Stimulated activated CD8-positive, alpha-beta memory T cell treated with anti-CD3 and anti-CD28 coated beads, Interleukin-15, amount 100 ng/mL, for 24 hours (primary cell): ENCODE results near the gene ATP5PD.
"Not testable (repeated sequence)": the region's sequence is repeated elsewhere in the genome, so short reads cannot be mapped to it uniquely, and the experiment has no call there.

Experiments
- DNase-seq: peaks from one replicate; pipeline ENCODE4 v3.0.0-alpha.2; 2020; ENCODE audit warnings: low read depth

ATP5PD gene

DNA sequence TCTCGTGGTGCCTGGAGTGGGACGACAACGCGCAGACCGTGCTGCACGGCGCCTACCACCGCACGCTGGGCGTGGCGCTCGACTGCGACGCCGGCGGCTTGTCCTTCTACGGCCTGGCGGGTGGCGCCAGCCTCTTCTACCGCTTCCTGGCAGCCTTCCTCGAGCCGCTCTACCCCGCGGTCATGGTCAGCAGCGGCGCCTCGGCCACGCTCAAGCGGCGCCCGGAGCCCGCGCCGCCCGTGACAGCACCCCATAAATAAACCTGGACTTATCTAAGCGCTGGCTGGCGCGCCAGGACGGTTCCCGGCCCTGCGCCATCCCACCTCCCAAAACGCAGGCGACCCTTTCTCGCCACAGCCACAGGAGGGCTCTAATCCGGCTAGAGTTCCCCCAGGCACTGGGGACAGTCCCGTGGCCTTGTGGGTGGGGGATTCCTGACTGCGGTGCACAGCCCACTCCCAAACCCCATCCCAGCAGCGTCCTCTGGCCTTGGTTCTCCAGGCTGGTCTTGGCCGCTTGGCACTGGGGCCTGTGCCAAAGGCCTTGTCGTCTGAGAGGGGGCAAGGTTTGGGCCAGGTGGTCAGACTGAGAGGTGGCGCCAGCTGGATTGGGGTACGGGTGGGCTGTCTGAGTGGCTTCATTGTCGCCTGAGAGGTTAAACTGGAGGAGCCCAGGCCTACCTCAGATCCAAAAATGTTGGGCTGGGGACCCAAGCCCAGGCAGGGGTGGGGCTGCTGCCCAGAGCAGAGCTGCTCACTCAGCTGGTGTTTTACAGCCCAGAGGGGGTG lies 30.9 kb upstream of the ATP5PD start:
- DNase-seq = no peak

DNA sequence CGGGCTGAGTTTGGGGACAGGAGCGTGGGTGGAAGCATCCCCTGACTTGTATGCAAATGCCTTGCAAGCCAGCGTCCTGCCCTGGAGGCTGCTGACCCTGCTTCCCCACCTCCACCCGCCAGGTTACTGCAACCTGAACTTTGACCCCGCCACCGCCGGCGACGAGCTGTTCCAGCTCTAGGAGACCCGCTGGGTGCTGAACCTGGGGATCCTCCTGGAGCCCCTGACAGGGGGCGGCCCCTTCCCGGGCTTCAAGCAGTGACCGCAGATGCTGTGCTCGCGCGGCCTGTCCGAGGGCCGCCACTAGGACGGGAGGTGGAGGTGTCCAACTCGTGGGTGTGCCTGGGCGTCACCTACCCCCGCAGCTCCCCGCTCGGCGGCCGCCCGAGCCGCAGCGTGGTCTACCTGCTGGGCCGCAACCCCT lies 30.3 kb upstream of the ATP5PD start:
- DNase-seq = no peak

DNA sequence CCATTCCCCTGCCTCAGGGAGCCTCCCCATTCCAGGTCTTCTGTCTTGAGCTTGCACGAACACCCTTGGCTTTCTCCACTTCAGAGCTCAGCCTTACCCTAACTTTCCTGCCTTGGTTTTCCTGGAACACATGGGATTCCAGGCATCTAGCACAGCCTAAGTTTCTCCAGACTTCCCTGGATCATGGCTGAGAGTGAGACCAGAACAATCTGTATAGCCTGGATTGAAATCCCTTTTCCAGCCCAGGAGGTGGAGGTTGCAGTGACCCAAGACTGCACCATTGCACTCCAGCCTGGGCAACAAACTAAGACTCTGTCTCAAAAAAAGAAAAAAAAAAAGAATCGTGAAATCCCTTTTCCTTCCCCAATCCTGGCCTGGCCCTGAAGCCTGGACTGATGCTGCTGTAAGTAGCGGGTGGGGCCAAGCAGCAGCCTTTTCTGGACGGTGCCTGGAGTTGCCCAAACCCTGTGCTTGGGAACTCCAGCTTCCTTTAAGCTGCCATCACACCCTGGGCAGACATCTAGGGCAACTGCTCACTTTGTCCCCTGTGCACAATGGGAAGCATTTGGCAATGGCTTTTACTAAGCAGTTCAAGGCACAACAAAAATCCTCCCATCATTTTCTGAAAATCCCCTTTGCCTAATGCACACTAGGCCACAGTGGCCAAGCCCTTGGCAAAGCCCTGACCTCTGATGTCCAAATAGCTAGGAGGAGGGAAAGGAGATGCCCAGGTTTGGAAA lies 29.0 kb upstream of the ATP5PD start:
- no peak for DNase-seq

DNA sequence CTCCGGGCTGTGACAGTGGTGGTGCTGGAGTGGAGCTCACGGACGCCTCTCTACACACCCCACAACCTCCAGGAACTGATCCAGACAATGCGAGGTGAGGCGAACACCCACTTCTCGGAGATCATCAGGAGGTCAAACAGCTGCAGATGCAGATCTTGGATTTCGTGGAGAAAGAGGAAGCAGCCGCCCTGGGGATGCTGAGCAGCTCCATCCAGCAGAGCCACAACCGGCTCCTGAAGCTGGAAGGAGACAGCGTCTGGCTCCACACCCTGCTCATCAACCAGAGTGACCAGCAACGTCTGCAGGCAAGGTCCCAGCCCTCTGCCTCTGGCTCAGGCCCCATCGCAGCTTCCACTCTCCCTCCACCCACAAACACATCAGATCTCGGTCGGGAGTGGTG lies 27.8 kb upstream of the ATP5PD start:
- DNase-seq = no peak

DNA sequence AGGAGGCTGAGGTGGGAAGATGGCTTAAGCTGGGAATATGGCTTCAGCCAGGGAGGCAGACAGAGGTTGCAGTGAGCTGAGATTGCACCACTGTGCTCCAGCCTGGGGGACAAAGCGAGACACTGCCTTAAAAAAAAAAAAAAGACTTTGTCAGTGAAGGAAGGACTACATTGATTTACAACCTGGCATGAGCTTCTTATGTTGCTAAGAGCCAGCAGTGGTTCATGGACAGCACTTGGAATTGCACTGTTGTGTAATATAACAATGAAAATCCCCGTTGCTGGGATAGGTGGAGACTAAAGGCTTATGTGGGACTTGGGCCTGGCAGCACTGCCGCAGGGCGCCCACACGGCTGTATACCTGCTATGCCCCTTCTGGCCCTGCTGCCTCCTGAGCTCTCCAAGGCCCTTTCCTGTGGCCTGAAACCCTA lies 26.9 kb upstream of the ATP5PD start:
- DNase-seq = no peak

DNA sequence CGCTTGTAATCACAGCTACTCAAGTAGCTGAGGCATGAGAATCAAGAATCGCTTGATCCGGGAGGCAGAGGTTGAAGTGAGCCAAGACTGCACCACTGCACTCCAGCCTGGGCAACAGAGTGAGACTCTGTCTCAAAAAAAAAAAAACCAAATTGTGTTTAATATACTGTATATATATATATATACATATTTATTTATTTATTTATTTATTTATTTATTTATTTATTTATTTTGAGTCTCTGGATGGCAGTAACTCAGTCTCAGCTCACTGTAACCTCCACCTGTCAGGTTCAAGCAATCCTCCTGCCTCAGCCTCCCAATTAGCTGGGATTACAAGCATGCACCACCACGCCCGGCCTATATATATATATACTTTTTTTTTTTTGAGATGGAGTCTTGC lies 26.1 kb upstream of the ATP5PD start:
- not testable (repeated sequence) for DNase-seq

DNA sequence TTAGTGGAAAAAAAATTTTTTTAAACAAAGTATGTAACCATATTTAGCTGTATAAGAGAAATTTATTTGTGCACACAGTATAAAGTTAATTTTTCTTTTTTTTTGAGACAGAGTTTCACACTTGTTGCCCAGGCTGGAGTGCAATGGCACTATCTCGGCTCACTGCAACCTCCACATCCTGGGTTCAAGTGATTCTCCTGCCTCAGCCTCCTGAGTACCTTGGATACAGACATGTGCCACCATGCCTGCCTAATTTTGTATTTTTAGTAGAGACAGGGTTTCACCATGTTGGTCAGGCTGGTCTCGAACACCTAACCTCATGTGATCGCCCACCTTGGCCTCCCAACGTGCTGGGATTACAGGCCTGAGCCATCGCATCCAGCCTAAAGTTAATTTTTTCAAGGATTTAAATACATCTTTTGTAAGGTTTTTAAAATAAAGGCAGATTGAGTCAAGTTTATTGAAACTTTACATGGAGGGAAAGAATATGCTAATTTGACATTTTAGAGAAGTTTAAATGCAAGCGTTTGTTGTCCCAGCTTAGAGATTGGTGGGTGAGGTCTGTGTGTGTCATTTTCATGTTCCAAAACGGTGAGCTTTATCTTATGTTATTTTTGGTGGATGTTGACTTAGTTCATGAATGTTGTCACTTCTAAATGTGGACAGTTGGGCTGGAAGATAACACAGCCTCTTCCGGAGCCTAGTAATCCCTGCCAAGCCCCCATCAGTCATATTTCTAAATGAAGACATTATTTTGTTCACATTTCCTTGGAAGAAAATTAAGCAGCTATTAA lies 24.9 kb upstream of the ATP5PD start:
- not testable (repeated sequence) for DNase-seq

DNA sequence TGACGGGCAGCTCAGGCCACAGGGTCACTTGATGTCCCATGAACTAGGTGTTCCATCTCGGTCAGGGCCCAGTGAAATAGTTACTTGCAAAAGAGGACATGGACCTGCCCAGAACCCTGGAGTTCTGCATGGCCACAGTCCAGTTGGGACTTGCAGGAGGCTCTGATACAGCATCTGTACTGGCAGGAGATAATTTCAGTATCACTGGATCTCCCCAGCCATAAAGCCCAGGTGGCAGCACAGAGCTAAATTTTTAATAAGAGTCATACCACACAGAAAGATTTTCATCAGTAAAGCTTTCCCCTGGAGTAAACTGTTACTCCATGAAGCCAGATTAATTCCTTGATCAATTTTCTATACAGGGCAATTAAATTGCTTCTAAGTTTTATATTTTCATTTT lies 23.0 kb upstream of the ATP5PD start:
- no peak for DNase-seq

DNA sequence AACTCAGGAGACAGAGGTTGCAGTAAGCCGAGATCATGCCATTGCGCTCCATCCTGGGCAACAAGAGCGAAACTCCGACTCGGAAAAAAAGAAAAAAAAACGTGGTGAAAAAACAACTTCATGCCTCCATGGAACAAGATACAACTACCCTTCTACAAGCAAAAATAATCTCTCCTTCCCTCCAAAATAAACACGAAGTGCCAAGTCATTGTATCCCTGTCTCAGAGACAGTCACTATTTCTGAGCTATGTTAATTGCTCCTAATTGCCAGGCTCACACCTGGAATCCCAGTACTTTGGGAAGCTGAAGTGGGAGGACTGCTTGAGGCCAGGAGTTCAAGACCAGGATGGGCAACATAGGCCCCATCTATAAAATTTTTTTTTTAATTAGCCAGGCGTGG lies 22.0 kb upstream of the ATP5PD start:
- no peak for DNase-seq

DNA sequence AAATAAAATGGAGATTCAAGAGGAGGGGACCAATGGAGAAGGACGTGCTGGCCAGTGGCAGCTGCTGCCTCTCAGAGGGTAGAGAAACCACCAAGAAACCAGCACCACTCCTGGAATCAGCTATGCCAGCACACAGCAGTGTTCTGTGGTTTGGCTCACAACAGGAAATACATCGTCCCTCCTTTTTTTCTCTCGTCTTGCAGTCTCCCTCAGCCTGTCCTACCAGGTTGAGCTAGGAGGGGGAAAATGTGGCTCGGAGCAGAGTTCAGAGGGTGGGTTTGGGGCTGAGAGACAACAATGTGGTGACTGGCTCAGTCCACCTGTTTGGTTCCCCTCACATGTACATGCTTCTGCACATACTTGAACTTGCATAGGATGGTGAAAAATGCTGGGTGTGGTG lies 21.1 kb upstream of the ATP5PD start:
- no peak for DNase-seq

DNA sequence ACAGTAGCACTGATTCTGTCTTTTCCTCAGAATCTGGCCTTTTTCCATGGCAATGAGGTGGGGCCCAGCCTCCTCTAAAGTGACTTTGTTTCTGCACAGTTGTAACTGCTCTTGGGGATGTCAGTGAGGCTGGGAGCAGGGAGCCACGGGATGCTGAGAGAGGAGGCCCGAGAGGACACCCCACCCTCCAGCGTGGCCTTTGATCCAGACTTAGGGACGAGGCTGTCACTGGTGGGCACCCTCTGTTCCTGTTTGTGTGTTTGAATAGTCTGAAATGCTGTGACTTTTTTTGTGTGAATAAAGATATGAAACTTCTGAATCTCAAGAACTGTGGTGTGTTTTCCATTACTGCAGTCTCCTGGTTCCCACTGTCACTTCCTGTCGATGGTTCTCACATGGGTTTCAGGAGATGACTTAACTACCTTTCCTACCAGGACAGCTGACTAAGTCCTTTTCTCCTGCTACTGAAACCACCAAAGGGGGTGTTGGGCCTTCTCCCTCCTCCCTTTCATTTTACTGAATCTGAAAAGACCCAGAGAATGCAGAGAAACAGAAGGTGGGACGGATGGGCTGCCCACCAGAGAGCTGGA lies 18.9 kb upstream of the ATP5PD start:
- no peak for DNase-seq

DNA sequence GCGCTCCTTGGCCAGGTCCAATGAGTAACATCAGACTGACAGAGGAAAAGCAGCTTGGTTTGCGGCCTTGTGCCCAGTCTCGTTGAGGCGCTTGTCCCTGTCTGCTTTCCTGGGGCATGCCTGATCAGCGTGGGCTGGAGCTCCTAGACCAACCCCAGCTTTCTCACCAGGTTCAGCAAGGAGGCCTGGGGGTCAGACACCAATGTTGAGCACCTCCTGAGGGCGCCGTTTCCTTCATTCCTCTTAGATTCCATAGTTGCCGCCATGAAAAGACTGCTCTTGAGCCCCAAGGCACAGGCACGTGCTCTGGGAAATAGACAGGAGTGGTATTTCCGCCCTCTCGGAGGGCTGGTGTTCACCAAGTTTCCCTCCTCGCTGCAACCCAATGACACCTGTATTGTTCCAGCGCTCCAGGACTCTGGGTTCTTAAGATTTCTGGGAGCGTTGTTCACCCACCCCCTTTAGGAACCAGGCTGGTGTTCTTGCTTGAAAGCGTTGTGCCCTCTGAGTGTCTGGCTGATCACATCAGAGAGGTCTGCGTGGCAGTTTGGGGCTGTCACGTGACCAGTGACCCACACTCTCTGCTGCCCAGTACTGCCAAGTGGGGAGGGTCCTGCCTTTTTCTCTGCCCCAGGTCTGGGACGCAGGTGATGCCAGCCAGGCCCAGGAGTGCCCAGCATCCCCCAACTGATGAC lies 18.2 kb upstream of the ATP5PD start:
- no peak for DNase-seq

DNA sequence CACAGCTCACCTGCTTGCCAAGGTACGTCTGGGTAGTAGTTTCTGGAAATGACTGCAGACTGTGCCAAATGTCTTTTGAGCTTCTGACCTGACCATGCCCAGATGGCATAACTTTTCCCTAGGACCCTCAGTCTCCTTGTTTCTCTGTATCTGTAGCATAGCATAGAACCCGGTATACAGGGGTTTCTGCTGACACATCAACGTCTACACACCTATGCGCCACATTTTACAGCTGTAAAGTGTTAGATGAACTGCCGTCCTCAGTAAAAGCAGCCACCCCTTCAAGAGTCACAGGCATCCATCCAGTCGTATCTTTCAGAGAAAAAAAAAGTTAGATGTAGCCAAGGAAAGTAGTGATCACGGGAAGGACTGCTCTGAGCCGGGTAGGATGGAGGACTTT lies 17.7 kb upstream of the ATP5PD start:
- DNase-seq = no peak

DNA sequence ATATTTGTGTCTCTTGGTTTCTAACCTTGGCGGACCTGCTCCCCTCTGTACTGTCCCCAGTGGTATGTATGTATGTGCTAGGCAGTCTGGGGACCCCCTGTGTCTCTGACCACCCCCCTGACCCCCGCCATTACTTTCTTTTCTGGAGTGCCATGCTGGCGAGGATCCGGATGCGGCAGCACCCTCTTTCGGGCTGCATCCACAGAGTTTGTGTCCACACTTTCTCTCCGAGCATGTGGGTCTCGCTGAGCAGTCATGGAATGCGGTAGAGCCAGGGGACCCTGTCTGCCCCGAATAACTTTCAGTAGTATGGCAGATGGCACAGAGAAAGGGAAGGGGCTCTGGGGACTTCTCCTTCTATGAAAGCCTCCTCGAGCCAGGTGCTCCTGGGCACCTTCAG lies 17.3 kb upstream of the ATP5PD start:
- DNase-seq = no peak

DNA sequence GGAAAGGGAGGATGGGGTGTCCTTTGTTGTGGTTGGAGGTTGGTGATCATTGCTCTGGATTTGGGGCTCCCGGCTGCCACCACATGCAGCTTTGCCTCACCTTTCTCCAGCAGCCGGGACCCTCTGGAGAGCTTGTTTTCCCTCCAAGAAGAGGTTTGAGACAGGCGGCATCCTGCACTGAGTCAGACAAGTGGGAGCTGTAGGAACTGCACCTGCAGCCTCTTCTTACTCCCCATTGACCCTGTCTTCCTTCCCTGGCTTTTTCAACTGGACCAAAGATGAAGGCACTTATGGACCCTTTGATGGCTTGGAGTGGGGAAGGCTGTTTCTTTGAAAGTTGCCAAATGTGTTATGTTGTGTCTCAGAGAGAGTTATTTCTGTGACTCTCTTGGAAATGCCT lies 16.9 kb upstream of the ATP5PD start:
- no peak for DNase-seq

DNA sequence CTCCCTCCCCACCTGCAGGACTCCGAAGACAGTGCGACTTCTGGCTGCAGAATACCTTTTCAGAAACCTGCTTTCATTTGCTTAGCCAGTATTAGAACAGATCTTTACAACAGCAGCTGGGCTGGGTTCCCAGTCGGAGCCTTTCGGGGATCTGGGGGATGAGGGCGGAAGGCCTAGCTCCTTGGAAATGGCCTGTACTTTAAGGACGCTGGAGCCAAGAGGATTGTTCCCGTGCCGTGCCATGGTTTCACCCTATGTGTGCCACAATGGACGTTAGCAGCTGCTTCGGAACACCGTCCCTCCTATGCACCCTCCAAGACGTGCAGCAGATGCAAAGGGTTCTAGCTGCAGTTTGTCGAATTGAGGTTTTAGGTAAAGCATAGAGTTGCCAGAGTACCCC lies 16.4 kb upstream of the ATP5PD start:
- no peak for DNase-seq

DNA sequence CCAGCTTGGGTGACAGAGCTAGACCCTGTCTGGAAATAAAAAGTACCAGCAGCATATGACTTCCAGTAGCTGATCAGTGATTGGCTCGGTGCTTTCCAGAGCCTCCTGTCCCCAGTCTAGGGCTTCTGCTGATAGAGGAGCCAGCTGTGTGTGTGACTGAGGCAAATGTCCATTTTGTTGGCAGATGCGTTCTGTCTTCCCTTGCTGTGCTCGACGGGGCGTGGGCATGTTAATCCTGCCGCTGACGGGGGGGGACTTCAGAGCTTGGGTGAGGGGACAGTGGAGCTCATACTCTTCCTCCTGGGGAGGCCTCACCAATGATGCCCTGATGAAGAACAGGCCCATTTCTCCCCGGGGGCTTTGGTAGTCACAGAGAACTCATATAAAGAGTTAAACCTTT lies 14.8 kb upstream of the ATP5PD start:
- no peak for DNase-seq

DNA sequence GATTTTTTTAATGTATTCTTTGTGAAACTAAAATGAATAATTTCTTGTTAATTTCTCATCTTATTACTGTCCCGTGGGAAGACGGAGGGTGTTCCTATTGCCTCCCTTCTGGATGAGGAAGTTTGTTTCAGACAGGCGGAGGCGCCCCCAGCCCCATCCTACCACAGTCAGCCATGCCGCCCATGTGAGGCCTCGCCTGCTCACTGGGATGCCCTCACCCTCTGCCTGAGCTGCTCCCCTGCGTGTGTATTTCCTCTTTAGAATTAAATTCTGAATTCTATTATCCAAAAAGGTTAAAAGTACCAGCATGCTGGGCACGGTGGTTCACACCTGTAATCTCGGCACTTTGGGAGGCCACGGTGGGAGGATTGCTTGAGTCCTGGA lies 14.3 kb upstream of the ATP5PD start:
- no peak for DNase-seq

DNA sequence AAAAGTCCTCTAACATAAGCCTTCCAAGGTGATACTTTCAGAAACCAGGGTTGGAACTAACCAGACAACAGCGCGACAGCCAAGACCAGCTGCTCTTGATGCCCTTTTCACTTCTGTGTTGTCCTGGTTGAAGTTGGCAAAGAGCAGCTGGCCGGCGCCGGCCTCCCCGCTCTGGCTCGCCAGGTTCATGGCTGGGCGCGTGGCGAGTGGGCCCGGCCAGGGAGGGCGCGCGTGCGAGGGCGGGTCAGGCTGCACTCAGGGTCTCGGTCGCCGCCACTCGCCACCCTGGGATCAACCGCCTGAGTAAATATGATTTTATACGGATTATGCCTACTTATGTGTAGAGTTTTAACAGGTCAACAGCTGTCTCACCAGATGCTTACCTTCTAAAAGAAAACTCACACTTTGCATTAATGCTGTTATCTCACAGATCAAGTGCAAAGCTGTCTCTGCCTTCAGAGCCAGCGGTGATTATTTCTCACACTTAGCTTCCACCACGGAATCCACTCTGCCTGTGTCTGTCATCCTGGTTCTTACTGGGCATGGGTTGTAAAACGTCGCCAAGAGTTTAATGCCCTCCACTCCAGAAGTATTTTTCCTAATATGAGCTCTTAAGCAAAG lies 13.8 kb upstream of the ATP5PD start:
- DNase-seq = no peak

DNA sequence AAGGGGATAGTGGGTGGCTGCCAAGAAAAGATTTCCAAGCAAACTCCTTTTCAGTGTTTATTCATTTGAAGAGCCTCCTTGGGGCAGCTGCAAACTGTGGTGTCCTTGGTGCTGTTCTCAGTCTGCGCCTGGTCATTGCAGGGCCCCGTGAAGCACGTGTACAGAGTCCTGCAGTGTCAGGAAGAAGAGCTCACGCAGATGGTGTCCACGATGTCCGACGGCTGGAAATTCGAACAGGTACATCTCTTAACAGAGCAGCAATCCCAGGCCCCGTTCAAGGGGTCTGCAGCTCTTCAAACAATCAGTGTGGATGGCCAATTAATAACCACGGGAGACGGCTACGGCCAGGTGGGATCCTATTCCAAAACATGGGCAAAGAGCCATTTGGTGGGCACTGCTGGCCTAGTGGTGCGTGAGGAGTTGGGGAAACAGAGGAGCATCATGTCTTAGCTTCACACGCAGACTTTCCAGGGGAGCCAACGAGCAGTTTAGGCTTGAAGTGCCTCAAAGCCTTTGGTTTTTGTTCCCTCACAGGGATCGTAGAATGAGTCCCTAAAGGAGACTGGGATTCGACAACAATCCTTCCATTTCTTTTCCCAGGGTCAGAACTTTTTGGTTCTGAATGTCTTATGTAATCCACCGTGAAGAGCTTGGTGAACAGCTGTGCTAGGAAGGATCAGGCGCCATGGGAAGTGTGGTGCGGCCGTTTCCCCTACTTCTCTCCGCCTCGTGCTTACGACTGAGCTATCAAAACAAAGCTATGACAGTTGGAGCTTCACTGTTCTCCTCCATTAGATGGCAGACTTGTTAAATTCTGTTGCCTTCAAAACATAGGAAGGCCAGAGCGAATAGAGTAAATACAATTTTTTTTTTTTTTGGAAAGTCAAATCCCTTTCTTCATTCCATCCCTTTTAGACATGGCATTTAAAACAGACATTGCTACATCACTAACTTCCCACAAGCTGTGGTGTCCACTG lies 12.9 kb upstream of the ATP5PD start:
- no peak for DNase-seq
